GM19238 (cell line): ENCODE data around the gene ZP2.
"Not testable (repeated sequence)": the region's sequence is repeated elsewhere in the genome, so short reads cannot be mapped to it uniquely, and the experiment has no call there.

Experiments
- DNase-seq: peaks from one replicate; pipeline ENCODE4 v3.0.0; 2011; ENCODE audit warnings: low spot score; ENCODE audit not compliant: insufficient read length

ZP2 gene

GRCh38 chr16:21211486-21211885, at the start of gene ZP2:
Gene ZP2 (minus strand): TSS chr16:21211574. CDS start chr16:21211547, 27 bp downstream.
- no peak for DNase-seq

GRCh38 chr16:21257284-21257683, 45.9 kb upstream of the ZP2 start:
- DNase-seq = no peak

- DNase-seq = no peak
Observed at GRCh38 chr16:21256636-21257035, 45.3 kb upstream of the ZP2 start.

- DNase-seq = no peak
Observed at GRCh38 chr16:21253470-21253869, 42.1 kb upstream of the ZP2 start.

- no peak for DNase-seq
Observed at GRCh38 chr16:21250072-21250923, 38.9 kb upstream of the ZP2 start.

- not testable (repeated sequence) for DNase-seq
Observed at GRCh38 chr16:21248179-21248578, 36.8 kb upstream of the ZP2 start.

GRCh38 chr16:21244518-21245215, 33.3 kb upstream of the ZP2 start:
- no peak for DNase-seq

- DNase-seq = no peak
Observed at GRCh38 chr16:21242756-21243155, 31.4 kb upstream of the ZP2 start.

GRCh38 chr16:21239646-21240045, 28.3 kb upstream of the ZP2 start:
- no peak for DNase-seq

GRCh38 chr16:21236831-21237230, 25.5 kb upstream of the ZP2 start:
- no peak for DNase-seq

GRCh38 chr16:21235199-21235585, 23.8 kb upstream of the ZP2 start:
- DNase-seq = no peak

GRCh38 chr16:21233521-21234150, 22.3 kb upstream of the ZP2 start, which contains the start of gene ANKS4B:
Gene ANKS4B (plus strand): TSS chr16:21233699. CDS start chr16:21233738, 39 bp downstream.
- no peak for DNase-seq

GRCh38 chr16:21233045-21233520, 21.7 kb upstream of the ZP2 start:
- no peak for DNase-seq

GRCh38 chr16:21228361-21228872, 17.0 kb upstream of the ZP2 start:
- no peak for DNase-seq

- no peak for DNase-seq
Observed at GRCh38 chr16:21227866-21228265, 16.5 kb upstream of the ZP2 start.

GRCh38 chr16:21226749-21227148, 15.4 kb upstream of the ZP2 start:
- no peak for DNase-seq

GRCh38 chr16:21224800-21225199, 13.4 kb upstream of the ZP2 start:
- no peak for DNase-seq

- DNase-seq = no peak
Observed at GRCh38 chr16:21223787-21224186, 12.4 kb upstream of the ZP2 start.

GRCh38 chr16:21222495-21223337, 11.3 kb upstream of the ZP2 start:
- DNase-seq = no peak

GRCh38 chr16:21219551-21219950, 8.2 kb upstream of the ZP2 start:
- no peak for DNase-seq

- no peak for DNase-seq
Observed at GRCh38 chr16:21218153-21218552, 6.8 kb upstream of the ZP2 start.
